ENCODE data around the gene BRMS1L.

BRMS1L gene

DNA sequence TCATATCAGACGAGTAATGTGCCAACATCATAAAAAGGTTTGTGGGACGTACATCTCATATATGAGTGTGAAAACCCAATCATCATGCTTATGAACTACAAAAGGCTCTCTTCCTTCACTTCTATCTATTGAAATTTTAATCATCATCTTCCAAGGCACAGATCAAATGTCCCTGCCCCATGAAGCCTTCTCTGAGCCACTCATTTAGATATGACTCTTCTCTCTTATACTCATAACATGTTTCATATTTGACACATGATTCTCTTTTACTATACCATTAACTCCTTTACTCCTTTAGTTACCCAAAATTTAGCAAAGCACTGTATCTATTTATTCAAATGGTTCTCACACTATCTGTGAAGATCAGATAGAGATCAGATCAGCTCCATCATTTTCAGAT lies 39.3 kb upstream of the BRMS1L start:
- no peaks in the 10 kb centered on the region for H3K36me3 ChIP-seq (ENCODE audit: low read depth)
- no peak overlapping the region for H3K27ac ChIP-seq (ENCODE audit: poor library complexity, severe bottlenecking)
- TF ChIP-seq, protein P1, sequence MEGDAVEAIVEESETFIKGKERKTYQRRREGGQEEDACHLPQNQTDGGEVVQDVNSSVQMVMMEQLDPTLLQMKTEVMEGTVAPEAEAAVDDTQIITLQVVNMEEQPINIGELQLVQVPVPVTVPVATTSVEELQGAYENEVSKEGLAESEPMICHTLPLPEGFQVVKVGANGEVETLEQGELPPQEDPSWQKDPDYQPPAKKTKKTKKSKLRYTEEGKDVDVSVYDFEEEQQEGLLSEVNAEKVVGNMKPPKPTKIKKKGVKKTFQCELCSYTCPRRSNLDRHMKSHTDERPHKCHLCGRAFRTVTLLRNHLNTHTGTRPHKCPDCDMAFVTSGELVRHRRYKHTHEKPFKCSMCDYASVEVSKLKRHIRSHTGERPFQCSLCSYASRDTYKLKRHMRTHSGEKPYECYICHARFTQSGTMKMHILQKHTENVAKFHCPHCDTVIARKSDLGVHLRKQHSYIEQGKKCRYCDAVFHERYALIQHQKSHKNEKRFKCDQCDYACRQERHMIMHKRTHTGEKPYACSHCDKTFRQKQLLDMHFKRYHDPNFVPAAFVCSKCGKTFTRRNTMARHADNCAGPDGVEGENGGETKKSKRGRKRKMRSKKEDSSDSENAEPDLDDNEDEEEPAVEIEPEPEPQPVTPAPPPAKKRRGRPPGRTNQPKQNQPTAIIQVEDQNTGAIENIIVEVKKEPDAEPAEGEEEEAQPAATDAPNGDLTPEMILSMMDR (IDR thresholded peaks at IDR 0.05; ENCODE audit: poor library complexity, severe bottlenecking) = no peak
- no peaks in the 10 kb centered on the region for H3K9me3 ChIP-seq (ENCODE audit: severe bottlenecking)
- no peaks in the 10 kb centered on the region for H3K4me1 ChIP-seq (ENCODE audit: insufficient read depth, poor library complexity, severe bottlenecking)
- no peak for ATAC-seq (ENCODE audit: low read depth)
- no peaks in the 10 kb centered on the region for H3K27me3 ChIP-seq (ENCODE audit: insufficient read depth, poor library complexity, severe bottlenecking)
- no peak for DNase-seq (ENCODE audit: low spot score)
- H3K4me3 ChIP-seq (ENCODE audit: severe bottlenecking) = no peak overlapping the region

DNA sequence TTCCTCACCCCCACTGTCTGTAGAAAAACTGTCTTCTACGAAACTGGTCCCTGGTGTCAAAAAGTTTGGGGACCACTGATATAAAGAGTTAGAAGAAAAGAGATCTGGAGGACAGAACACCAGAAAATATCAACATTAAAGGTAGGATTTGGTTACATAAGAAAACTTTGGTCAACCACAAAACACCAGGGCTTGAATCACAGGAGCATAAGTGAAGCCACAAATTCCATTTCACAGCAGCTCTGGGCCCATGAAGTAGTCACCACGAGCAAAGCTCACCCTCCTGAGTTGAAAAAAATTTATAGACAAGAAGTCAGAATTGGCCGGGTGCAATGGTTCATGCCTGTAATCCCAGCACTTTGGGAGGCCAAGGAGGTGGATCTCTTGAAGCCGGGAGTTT lies 36.5 kb upstream of the BRMS1L start:
- H3K27me3 ChIP-seq (ENCODE audit: insufficient read depth, poor library complexity, severe bottlenecking) = no peaks in the 10 kb centered on the region
- H3K4me3 ChIP-seq (ENCODE audit: severe bottlenecking) = no peak overlapping the region
- H3K27ac ChIP-seq (ENCODE audit: poor library complexity, severe bottlenecking) = no peak overlapping the region
- DNase-seq (ENCODE audit: low spot score) = no peak
- H3K36me3 ChIP-seq (ENCODE audit: low read depth) = no peaks in the 10 kb centered on the region
- TF ChIP-seq, protein P1 (IDR thresholded peaks at IDR 0.05; ENCODE audit: poor library complexity, severe bottlenecking) = no peak
- no peaks in the 10 kb centered on the region for H3K9me3 ChIP-seq (ENCODE audit: severe bottlenecking)
- H3K4me1 ChIP-seq (ENCODE audit: insufficient read depth, poor library complexity, severe bottlenecking) = no peaks in the 10 kb centered on the region
- no peak for ATAC-seq (ENCODE audit: low read depth)

- H3K36me3 ChIP-seq (ENCODE audit: low read depth) = peaks cover 11% of the 10 kb centered on the region
- no peak for ATAC-seq (ENCODE audit: low read depth)
- no peaks in the 10 kb centered on the region for H3K27me3 ChIP-seq (ENCODE audit: insufficient read depth, poor library complexity, severe bottlenecking)
- no peak overlapping the region for H3K27ac ChIP-seq (ENCODE audit: poor library complexity, severe bottlenecking)
- H3K4me1 ChIP-seq (ENCODE audit: insufficient read depth, poor library complexity, severe bottlenecking) = peaks cover 6% of the 10 kb centered on the region
- H3K4me3 ChIP-seq (ENCODE audit: severe bottlenecking) = no peak overlapping the region
- TF ChIP-seq, protein P1 (IDR thresholded peaks at IDR 0.05; ENCODE audit: poor library complexity, severe bottlenecking) = no peak
- DNase-seq (ENCODE audit: low spot score) = no peak
- peaks cover 2% of the 10 kb centered on the region for H3K9me3 ChIP-seq (ENCODE audit: severe bottlenecking)
These were observed 28.3 kb upstream of the BRMS1L start for GRCh38 chr14:35797796-35798195.

DNA sequence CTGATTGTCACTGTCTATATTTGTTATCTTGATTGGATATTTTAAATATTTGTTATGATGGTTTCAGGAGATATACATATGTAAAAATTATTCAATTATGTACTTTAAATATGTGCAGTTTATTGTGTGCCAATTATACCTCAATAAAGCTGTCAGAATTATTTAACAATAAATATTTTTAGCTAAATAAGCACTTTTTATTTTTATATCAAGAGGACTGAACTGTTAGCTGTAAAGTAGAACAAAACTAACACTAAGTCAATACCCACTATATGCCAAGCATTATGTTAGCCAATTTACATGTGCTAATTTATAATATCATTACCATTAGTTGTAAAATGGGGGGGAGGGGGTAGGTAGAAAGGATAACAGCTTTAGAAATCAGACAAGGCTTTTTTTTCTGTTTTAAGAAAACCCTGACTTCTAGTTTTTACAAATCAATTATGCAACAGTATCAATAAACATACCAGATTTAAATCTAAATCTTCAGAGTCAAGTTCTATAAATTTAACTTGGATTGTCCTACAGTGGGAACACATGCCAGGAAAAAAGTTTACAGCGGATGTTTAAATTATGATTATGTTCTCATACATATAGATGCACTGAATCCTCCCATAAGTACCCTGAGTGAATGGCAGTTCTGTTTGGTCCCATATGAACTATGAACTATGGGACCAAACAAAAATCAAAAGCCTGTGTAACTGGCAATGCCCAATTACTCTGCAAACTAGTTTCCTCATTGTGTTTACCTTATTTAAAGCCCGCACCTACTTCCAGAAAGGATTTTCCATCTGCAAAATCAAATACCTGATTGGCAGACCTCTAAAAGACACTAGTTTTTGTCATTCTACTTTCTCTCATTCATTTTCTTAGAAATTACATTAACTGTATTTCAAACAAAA lies 19.9 kb upstream of the BRMS1L start:
- no peak for ATAC-seq (ENCODE audit: low read depth)
- peaks cover 20% of the 10 kb centered on the region for H3K4me1 ChIP-seq (ENCODE audit: insufficient read depth, poor library complexity, severe bottlenecking)
- H3K27ac ChIP-seq (ENCODE audit: poor library complexity, severe bottlenecking) = no peak overlapping the region
- TF ChIP-seq, protein P1 (IDR thresholded peaks at IDR 0.05; ENCODE audit: poor library complexity, severe bottlenecking) = no peak
- H3K4me3 ChIP-seq (ENCODE audit: severe bottlenecking) = no peak overlapping the region
- DNase-seq (ENCODE audit: low spot score) = no peak
- H3K9me3 ChIP-seq (ENCODE audit: severe bottlenecking) = no peaks in the 10 kb centered on the region
- no peaks in the 10 kb centered on the region for H3K27me3 ChIP-seq (ENCODE audit: insufficient read depth, poor library complexity, severe bottlenecking)
- H3K36me3 ChIP-seq (ENCODE audit: low read depth) = peaks cover 21% of the 10 kb centered on the region
